Neural progenitor cell (in vitro differentiated cells): ENCODE results near the gene ABHD4. TPM values are rescaled to one million over a fixed set of nuclear protein-coding genes. Genes with fewer than 3 reads are reported as not detected.
A peak's percentile ranks its signal among the peaks of the same experiment; 100 is the strongest.

ENCODE experiments used
- DNase-seq: peaks from one replicate; pipeline ENCODE4 v3.0.0-alpha.2; 2016; ENCODE audit warnings: low spot score
- H2AFZ ChIP-seq: fragments of 200-600 bp; sonication (generic); replicated peaks from 2 replicates; pipeline ENCODE4 v1.6.1; 2016; ENCODE audit warnings: antibody characterized with exemption
- H3F3A ChIP-seq: fragments of 200-600 bp; sonication (generic); 2 replicates; pipeline ENCODE4 v1.6.1; 2016; ENCODE audit warnings: antibody characterized with exemption, low read depth
- H3K27ac ChIP-seq: fragments of 200-600 bp; sonication (generic); 2 replicates; pipeline ENCODE4 v1.5.1; 2016; ENCODE audit warnings: mild to moderate bottlenecking
- H3K27me3 ChIP-seq: fragments of 200-600 bp; sonication (generic); 2 replicates; pipeline ENCODE4 v1.6.1; 2016; ENCODE audit warnings: mild to moderate bottlenecking, moderate library complexity
- H3K36me3 ChIP-seq: fragments of 200-600 bp; sonication (generic); 2 replicates; pipeline ENCODE4 v1.5.1; 2016
- H3K4me1 ChIP-seq: fragments of 200-600 bp; sonication (generic); 2 replicates; pipeline ENCODE4 v1.6.1; 2016; ENCODE audit warnings: mixed run types
- H3K4me2 ChIP-seq: fragments of 200-600 bp; sonication (generic); 2 replicates; pipeline ENCODE4 v1.6.1; 2016
- H3K4me3 ChIP-seq: fragments of 200-600 bp; sonication (generic); 2 replicates; pipeline ENCODE4 v1.5.1; 2016
- H3K79me2 ChIP-seq: fragments of 200-600 bp; sonication (generic); 2 replicates; pipeline ENCODE4 v1.6.1; 2016; ENCODE audit warnings: low read depth
- H3K9ac ChIP-seq: fragments of 200-600 bp; sonication (generic); 2 replicates; pipeline ENCODE4 v1.6.1; 2016
- H3K9me3 ChIP-seq: fragments of 200-600 bp; sonication (generic); 2 replicates; pipeline ENCODE4 v1.5.1; 2016; ENCODE audit warnings: low read depth
- H4K20me1 ChIP-seq: fragments of 200-600 bp; sonication (generic); 2 replicates; pipeline ENCODE4 v1.6.1; 2016; ENCODE audit warnings: low read depth
- H3K27ac Mint-ChIP-seq: 3 replicates; pipeline ENCODE4 v1.8.0; 2021; ENCODE audit warnings: mixed read lengths
- H3K27me3 Mint-ChIP-seq: 2 replicates; pipeline ENCODE4 v1.8.0; 2022; ENCODE audit warnings: low read depth, mild to moderate bottlenecking, inconsistent platforms, moderate library complexity, mixed read lengths; ENCODE audit not compliant: insufficient read depth
- H3K36me3 Mint-ChIP-seq: 3 replicates; pipeline ENCODE4 v1.8.0; 2021; ENCODE audit warnings: mixed read lengths
- H3K4me1 Mint-ChIP-seq: 3 replicates; pipeline ENCODE4 v1.8.0; 2021; ENCODE audit warnings: mixed read lengths
- H3K4me3 Mint-ChIP-seq: 3 replicates; pipeline ENCODE4 v1.8.0; 2021; ENCODE audit warnings: mild to moderate bottlenecking, moderate library complexity, mixed read lengths
- H3K9me3 Mint-ChIP-seq: 3 replicates; pipeline ENCODE4 v1.8.0; 2020; ENCODE audit warnings: mixed read lengths
- CTCF ChIP-seq: fragments of 200-600 bp; sonication (generic); IDR thresholded peaks from 2 replicates; pipeline ENCODE4 v1.5.1; 2017; ENCODE audit warnings: antibody characterized with exemption, mild to moderate bottlenecking
- EZH2 ChIP-seq: fragments of 200-600 bp; sonication (generic); IDR thresholded peaks from 2 replicates; pipeline ENCODE4 v1.6.1; 2017; ENCODE audit warnings: antibody characterized with exemption, mild to moderate bottlenecking, moderate library complexity
- EZH2phosphoT487 ChIP-seq: fragments of 200-600 bp; sonication (generic); IDR thresholded peaks from 2 replicates; pipeline ENCODE4 v1.6.1; 2017; ENCODE audit warnings: antibody characterized with exemption
- total RNA-seq: library from RNA; depleted of rRNA; stranded (reverse); fragments of >200 nt; gene quantifications from 2 replicates; pipeline ENCODE4 v1.2.3, GENCODE V29; 2015; ENCODE audit warnings: low replicate concordance

Gene ABHD4
- total RNA-seq, 1 donor from 2014 or later: 9.3 TPM

GRCh38 chr14:22579236-22579635, 18.9 kb upstream of the ABHD4 start:
- H3K79me2 ChIP-seq: peaks cover 82% of the 10 kb centered on the region
- no peak overlapping the region for H3K27ac ChIP-seq
- no peaks in the 10 kb centered on the region for H3K9me3 ChIP-seq
- Mint-ChIP-seq H3K36me3 (peaks cover 10% of the 10 kb centered on the region), H3K9me3 (no peaks in the 10 kb centered on the region), H3K4me3 (peak overlapping the region; percentile 8), H3K27ac (peak overlapping the region; percentile 92), H3K27me3 (no peaks in the 10 kb centered on the region), H3K4me1 (peaks cover 15% of the 10 kb centered on the region)
- H3K4me1 ChIP-seq: no peaks in the 10 kb centered on the region
- H3K36me3 ChIP-seq: peaks cover 7% of the 10 kb centered on the region
- no peak for TF ChIP-seq CTCF
- TF ChIP-seq EZH2phosphoT487: no peak
- H4K20me1 ChIP-seq: peaks cover 4% of the 10 kb centered on the region
- no peaks in the 10 kb centered on the region for H3K27me3 ChIP-seq
- no peaks in the 10 kb centered on the region for H3F3A ChIP-seq
- no peak overlapping the region for H3K4me3 ChIP-seq
- H3K9ac ChIP-seq: peak overlapping the region; percentile 7
- H3K4me2 ChIP-seq: no peak overlapping the region
- peak; percentile 40 for DNase-seq
- H2AFZ ChIP-seq: no peak overlapping the region

GRCh38 chr14:22579881-22580280, 18.2 kb upstream of the ABHD4 start:
- H3K36me3 Mint-ChIP-seq: peaks cover 5% of the 10 kb centered on the region
- Histone ChIP-seq H2AFZ (no peak overlapping the region), H3K4me1 (no peaks in the 10 kb centered on the region), H3K79me2 (peaks cover 89% of the 10 kb centered on the region), H3K27ac (no peak overlapping the region), H3K9ac (no peak overlapping the region), H3K4me2 (no peak overlapping the region), H3K27me3 (no peaks in the 10 kb centered on the region), H3K36me3 (peaks cover 1% of the 10 kb centered on the region), H3K9me3 (no peaks in the 10 kb centered on the region), H3F3A (no peaks in the 10 kb centered on the region), H4K20me1 (peaks cover 4% of the 10 kb centered on the region), H3K4me3 (no peak overlapping the region)
- no peak for DNase-seq
- no peaks in the 10 kb centered on the region for H3K9me3 Mint-ChIP-seq
- H3K27ac Mint-ChIP-seq: peak overlapping the region; percentile 36
- H3K27me3 Mint-ChIP-seq: no peaks in the 10 kb centered on the region
- peaks cover 15% of the 10 kb centered on the region for H3K4me1 Mint-ChIP-seq
- no peak overlapping the region for H3K4me3 Mint-ChIP-seq
- TF ChIP-seq EZH2phosphoT487 (no peak), EZH2 (no peak), CTCF (no peak)

DNA sequence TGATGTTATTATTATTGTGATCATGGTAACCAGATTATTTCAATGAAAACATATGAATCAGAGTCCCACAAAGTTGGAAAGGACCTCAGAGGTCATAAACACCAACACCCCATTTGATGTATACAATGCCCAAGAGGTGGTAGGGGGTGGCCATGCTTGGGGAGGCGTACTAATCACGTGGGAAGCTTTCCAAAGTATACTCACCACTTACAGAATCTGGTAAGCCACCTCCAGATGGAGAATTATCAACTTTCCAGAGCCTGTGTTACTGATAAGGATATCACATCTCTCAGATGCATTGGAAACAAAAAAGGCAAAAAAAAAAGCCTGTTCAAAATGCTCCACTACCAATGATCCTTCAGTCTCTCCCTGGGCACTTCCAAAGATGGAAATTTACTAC, 17.5 kb upstream of the ABHD4 start:
- no peak overlapping the region for H3K27ac Mint-ChIP-seq
- no peaks in the 10 kb centered on the region for H3K27me3 Mint-ChIP-seq
- peaks cover 9% of the 10 kb centered on the region for H4K20me1 ChIP-seq
- peaks cover 17% of the 10 kb centered on the region for H3K4me1 Mint-ChIP-seq
- H3K36me3 Mint-ChIP-seq: peaks cover 5% of the 10 kb centered on the region
- H3K4me2 ChIP-seq: no peak overlapping the region
- H3K4me3 ChIP-seq: no peak overlapping the region
- TF ChIP-seq CTCF (no peak), EZH2 (no peak), EZH2phosphoT487 (no peak)
- H3K9me3 Mint-ChIP-seq: no peaks in the 10 kb centered on the region
- no peak overlapping the region for H3K4me3 Mint-ChIP-seq
- H3F3A ChIP-seq: no peaks in the 10 kb centered on the region
- DNase-seq: no peak
- peaks cover 89% of the 10 kb centered on the region for H3K79me2 ChIP-seq
- no peaks in the 10 kb centered on the region for H3K27me3 ChIP-seq
- no peak overlapping the region for H3K27ac ChIP-seq
- H3K9ac ChIP-seq: no peak overlapping the region
- H3K36me3 ChIP-seq: no peaks in the 10 kb centered on the region
- no peaks in the 10 kb centered on the region for H3K4me1 ChIP-seq
- no peaks in the 10 kb centered on the region for H3K9me3 ChIP-seq
- no peak overlapping the region for H2AFZ ChIP-seq
